PC-3 (cell line): ENCODE results near the gene PNISR.
"Not testable (repeated sequence)": the region's sequence is repeated elsewhere in the genome, so short reads cannot be mapped to it uniquely, and the experiment has no call there.

Experiments used
- CTCF ChIP-seq: fragments of 300-600 bp; sonication (generic); conservative IDR thresholded peaks from 2 replicates; pipeline ENCODE4 v1.5.1; 2017; ENCODE audit warnings: antibody characterized with exemption, low read depth, mild to moderate bottlenecking, low read length
- EZH2 ChIP-seq: fragments of 300-600 bp; sonication (generic); IDR thresholded peaks from one replicate; pipeline ENCODE4 v1.6.1; 2017; ENCODE audit warnings: antibody characterized with exemption, mild to moderate bottlenecking, low read length; ENCODE audit not compliant: unreplicated experiment

GRCh38 chr6:99459133-99459532, 34.0 kb upstream of the PNISR start:
- not testable (repeated sequence) for TF ChIP-seq CTCF, EZH2
